HCT116 (cell line): ENCODE data around the gene KCND3.

Source experiments
- ATF3 ChIP-seq: IDR thresholded peaks from 2 replicates; pipeline ENCODE4 v1.6.1; 2012
- CTCF ChIP-seq, 3 experiments: fragments of 200-600 bp in 1 of 3; sonication (generic) in 1 of 3; IDR thresholded peaks in 2 of 3; conservative IDR thresholded peaks in 1 of 3; 2 replicates each; pipeline ENCODE4 v1.5.1; 2012 to 2017; ENCODE audit warnings: low read depth in 2 of 3, low read length in 2 of 3, antibody characterized with exemption in 1 of 3, borderline replicate concordance in 1 of 3, control low read depth in 1 of 3, mild to moderate bottlenecking in 1 of 3, mixed read lengths in 1 of 3, mixed run types in 1 of 3, moderate library complexity in 1 of 3; ENCODE audit not compliant: insufficient read depth in 1 of 3
- ELF1 ChIP-seq: IDR thresholded peaks from 2 replicates; pipeline ENCODE4 v1.6.1; 2012; ENCODE audit warnings: low read depth, borderline replicate concordance
- EZH2 ChIP-seq: fragments of 200-600 bp; sonication (generic); IDR thresholded peaks from 2 replicates; pipeline ENCODE4 v1.6.1; 2017; ENCODE audit warnings: antibody characterized with exemption, mixed run types
- POLR2A ChIP-seq: IDR thresholded peaks from 2 replicates; pipeline ENCODE4 v1.7.0; 2011; ENCODE audit warnings: borderline replicate concordance; ENCODE audit not compliant: insufficient read depth, insufficient read length; ENCODE audit errors: extremely low read depth
- POLR2AphosphoS5 ChIP-seq: IDR thresholded peaks from 2 replicates; pipeline ENCODE4 v1.6.1; 2011; ENCODE audit warnings: mild to moderate bottlenecking, low read depth, low read length, moderate library complexity
- REST ChIP-seq: IDR thresholded peaks from 2 replicates; pipeline ENCODE4 v1.6.1; 2012; ENCODE audit warnings: low read depth
- YY1 ChIP-seq: IDR thresholded peaks from 2 replicates; pipeline ENCODE4 v1.6.1; 2011; ENCODE audit warnings: low read length, low read depth, moderate library complexity, mild to moderate bottlenecking; ENCODE audit not compliant: insufficient replicate concordance; ENCODE audit errors: extremely low read depth
- ZFX ChIP-seq: fragments of 450-650 bp; IDR thresholded peaks from 2 replicates; pipeline ENCODE4 v1.6.1; 2017
- TF ChIP-seq, protein P1 (sequence below): IDR thresholded peaks from 2 replicates; pipeline ENCODE4 v1.6.1; 2012

GRCh38 chr1:111736548-111737215 is 252.8 kb downstream of the KCND3 start:
- TF ChIP-seq POLR2A (no peak), CTCF (IDR thresholded peaks at IDR 0.05 in 2 of 3, conservative IDR thresholded peaks at IDR 0.05 in 1 of 3; ENCODE audit: borderline replicate concordance in 1 of 3, insufficient read depth in 1 of 3, low read depth in 2 of 3, low read length in 2 of 3) (no peak), YY1 (no peak), REST (no peak), EZH2 (no peak), ELF1 (no peak), POLR2AphosphoS5 (no peak), ZFX (no peak), ATF3 (no peak)
- TF ChIP-seq, protein P1, sequence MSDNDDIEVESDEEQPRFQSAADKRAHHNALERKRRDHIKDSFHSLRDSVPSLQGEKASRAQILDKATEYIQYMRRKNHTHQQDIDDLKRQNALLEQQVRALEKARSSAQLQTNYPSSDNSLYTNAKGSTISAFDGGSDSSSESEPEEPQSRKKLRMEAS: no peak
